ENCODE measurements around the gene EGFL7. TPM values are rescaled to one million over a fixed set of nuclear protein-coding genes. Genes with fewer than 3 reads are reported as not detected.
"Not testable (repeated sequence)": the region's sequence is repeated elsewhere in the genome, so short reads cannot be mapped to it uniquely, and the experiment has no call there.

The EGFL7 gene
- total RNA-seq, 1 donor: 2.1 TPM

DNA sequence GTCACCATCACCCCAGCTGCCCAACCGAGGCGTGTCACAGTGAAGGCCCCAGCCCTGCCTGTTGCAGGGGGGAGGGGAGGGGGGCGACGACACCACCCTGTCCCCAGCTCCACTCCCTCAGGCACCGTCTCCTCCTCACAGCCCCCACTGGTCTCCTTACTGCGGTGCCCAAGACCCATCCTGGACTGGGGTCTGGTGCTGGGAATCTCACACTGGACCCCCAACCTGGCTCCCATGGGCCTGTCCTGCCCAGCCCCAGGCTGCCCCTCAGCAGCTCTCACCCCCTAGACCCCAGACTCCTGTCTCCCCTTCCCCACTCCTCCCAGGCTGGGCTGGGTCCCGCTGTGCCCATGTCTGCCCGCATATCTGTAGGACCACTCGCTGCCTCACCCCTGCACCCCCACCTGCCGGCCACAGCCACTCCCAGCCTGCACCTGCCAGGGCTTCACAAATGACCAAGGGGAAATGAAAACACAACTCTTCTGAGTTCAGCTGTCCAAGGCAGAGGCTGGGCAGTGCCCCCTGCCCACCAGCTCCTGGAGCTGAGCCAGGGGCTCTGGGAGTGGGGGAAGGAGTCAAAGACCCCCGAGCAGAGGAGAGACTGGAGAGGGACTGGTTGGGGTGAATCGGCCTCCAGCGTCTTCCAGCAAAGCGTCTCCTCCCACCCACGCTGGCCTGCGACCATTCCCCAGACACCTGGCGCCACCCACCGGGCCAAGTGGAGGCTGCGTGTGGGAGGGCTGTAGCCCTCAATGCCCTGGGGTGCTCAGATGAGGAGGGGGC, 32.6 kb upstream of the EGFL7 start:
- Histone ChIP-seq H3K9me3 (ENCODE audit: low read depth, low read length) (no peaks in the 10 kb centered on the region), H3K4me3 (ENCODE audit: low read length) (no peak overlapping the region), H3K27me3 (ENCODE audit: insufficient read depth, low read length) (no peaks in the 10 kb centered on the region), H3K4me1 (ENCODE audit: insufficient read depth, low read length) (peaks cover 20% of the 10 kb centered on the region)

DNA sequence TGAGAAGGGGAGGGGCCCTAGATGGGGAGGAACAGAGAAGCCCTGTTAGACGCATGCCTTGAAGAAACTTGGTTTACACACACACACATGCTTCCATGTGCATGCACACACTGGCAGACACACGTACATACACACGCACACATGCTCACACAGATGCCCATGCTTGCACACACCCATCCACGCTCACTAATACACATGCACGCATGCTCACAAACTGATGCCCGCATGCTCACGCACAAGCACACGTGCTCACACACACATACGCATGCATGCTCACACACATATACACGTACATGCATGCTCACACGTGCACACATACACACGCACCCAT, 32.1 kb upstream of the EGFL7 start:
- Histone ChIP-seq H3K27me3 (ENCODE audit: insufficient read depth, low read length) (no peaks in the 10 kb centered on the region), H3K4me3 (ENCODE audit: low read length) (no peak overlapping the region), H3K4me1 (ENCODE audit: insufficient read depth, low read length) (peaks cover 15% of the 10 kb centered on the region), H3K9me3 (ENCODE audit: low read depth, low read length) (no peaks in the 10 kb centered on the region)

DNA sequence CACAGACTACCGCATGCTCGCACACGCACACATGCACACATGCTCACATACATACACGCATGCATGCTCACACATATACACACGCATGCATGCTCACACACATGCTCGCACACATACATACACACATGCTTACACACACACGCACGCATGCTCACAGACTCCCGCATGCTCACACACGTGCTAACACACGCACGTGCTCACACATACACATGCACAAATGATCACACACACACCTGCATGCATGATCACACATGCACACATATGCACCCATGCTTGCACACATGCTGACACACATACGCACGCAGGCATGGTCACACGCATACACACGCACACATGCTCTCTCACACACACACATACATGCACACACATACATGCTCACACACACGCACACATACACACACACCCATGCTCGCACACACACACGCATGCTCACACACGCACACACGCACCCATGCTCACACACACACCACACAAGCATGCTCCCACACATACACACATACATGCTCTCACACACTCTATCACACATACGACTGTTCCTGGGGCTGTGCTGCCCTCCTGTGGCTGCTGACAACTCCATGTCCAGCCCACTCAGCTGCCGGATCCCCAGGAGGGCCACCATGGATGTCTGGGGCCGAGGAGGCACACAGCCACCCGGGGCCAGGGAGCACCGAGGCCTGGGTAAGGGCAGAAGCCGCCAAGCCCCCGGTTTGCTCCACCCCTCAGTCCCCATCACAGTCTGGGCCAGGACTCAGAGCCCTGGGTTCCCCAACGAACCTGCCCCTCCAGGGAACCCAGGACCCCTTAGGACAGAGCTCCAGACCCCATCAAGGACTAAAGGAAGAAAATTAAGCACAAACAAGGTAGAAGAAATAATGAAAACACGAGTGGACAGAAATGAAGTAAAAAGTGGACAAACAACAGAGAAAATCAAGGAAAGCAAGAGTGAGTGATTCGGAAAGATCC, 31.4 kb upstream of the EGFL7 start:
- no peak overlapping the region for H3K4me3 ChIP-seq (ENCODE audit: low read length)
- peaks cover 13% of the 10 kb centered on the region for H3K4me1 ChIP-seq (ENCODE audit: insufficient read depth, low read length)
- H3K9me3 ChIP-seq (ENCODE audit: low read depth, low read length): no peaks in the 10 kb centered on the region
- no peaks in the 10 kb centered on the region for H3K27me3 ChIP-seq (ENCODE audit: insufficient read depth, low read length)

DNA sequence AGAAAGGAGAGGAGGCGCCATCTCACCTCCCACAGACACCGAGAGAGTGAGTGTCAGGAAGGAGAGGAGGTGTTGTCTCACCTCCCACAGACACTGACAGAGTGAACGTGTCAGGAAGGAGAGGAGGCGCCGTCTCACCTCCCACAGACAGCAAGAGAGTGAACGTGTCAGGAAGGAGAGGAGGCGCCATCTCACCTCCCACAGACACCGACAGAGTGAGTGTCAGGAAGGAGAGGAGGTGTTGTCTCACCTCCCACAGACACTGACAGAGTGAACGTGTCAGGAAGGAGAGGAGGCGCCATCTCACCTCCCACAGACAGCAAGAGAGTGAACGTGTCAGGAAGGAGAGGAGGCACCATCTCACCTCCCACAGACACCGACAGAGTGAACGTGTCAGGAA, 30.6 kb upstream of the EGFL7 start:
- H3K27me3 ChIP-seq (ENCODE audit: insufficient read depth, low read length); H3K9me3 ChIP-seq (ENCODE audit: low read depth, low read length); H3K4me3 ChIP-seq (ENCODE audit: low read length): not testable (repeated sequence)
- H3K4me1 ChIP-seq (ENCODE audit: insufficient read depth, low read length): peaks cover 13% of the 10 kb centered on the region

DNA sequence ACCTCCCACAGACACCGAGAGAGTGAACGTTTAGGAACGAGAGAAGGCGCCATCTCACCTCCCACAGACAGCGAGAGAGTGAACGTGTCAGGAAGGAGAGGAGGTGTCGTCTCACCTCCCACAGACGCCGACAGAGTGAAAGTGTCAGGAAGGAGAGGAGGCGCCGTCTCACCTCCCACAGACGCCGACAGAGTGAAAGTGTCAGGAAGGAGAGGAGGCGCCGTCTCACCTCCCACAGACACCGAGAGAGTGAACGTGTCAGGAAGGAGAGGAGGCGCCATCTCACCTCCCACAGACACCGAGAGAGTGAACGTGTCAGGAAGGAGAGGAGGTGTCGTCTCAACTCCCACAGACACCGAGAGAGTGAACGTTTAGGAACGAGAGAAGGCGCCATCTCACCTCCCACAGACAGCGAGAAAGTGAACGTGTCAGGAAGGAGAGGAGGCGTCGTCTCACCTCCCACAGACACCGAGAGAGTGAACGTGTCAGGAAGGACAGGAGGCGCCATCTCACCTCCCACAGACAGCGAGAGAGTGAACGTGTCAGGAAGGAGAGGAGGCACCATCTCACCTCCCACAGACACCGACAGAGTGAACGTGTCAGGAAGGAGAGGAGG, 30.1 kb upstream of the EGFL7 start:
- not testable (repeated sequence) for H3K4me3 ChIP-seq (ENCODE audit: low read length); H3K9me3 ChIP-seq (ENCODE audit: low read depth, low read length); H3K27me3 ChIP-seq (ENCODE audit: insufficient read depth, low read length)
- peaks cover 13% of the 10 kb centered on the region for H3K4me1 ChIP-seq (ENCODE audit: insufficient read depth, low read length)

DNA sequence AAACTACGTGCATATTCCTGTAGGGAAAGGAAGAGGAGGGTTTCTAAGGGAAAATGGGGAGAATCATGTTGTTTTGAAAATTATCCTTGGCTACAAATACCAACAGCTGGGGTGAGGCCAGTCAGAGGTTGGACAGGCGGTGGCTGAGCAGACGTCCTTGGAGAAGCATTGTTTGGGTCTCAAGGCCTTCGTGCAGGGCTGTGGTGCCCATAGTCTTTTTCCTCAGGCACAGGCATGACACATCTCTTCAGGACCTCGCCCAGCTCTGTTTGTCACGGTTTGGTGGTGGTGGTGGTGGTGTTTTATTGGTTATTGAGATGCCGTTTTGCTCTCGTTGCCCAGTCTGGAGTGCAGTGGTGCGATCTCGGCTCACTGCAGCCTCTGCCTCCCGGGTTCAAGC, 27.8 kb upstream of the EGFL7 start:
- H3K4me3 ChIP-seq (ENCODE audit: low read length): no peak overlapping the region
- no peaks in the 10 kb centered on the region for H3K27me3 ChIP-seq (ENCODE audit: insufficient read depth, low read length)
- H3K4me1 ChIP-seq (ENCODE audit: insufficient read depth, low read length): peaks cover 13% of the 10 kb centered on the region
- no peaks in the 10 kb centered on the region for H3K9me3 ChIP-seq (ENCODE audit: low read depth, low read length)

DNA sequence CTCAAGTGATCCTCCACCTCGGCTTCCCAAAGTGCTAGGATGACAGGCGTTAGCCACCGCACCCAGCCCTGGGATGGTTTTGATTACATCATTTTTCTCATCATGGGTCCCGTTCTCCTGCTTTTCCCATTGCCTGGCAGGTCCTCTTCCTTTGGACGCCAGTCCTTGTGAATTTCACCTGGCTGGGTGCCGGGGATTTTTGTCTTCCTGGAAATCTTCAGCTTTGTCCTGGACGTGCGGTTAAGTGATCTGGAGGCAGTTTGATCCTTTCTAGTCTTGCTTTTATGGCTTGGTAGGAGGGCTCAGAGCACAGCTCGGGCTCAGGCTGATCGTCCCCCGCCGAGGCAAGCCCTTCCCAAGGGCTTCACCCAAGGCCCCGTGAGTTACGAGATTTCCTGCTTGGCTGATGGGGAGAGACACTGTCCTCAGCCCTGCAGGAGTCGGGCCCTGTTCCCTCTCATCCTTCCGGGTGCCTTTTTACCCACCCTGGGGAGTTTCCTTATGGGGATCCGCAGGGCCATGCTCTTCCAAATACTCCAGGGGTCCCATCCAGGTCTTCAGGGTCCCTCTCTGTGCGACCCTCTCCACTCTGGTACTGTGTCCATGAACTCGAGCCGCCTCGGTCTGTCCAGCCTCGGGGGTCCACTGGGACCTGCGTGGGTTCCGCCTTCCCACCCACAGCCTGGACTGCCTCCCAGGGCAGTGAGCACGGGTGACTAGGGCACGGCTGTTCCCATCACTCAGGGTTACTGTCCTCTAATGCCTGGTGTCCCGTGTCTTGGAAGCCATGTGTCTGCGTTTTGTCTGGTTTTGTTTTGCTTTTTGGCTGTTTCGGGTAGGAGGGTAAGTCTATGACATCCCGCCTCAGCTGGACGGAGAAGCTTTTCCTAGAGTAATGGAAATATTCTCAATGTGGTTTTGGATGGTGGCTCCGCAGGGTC, 22.3 kb upstream of the EGFL7 start:
- peaks cover 12% of the 10 kb centered on the region for H3K27me3 ChIP-seq (ENCODE audit: insufficient read depth, low read length)
- H3K4me3 ChIP-seq (ENCODE audit: low read length): no peak overlapping the region
- H3K9me3 ChIP-seq (ENCODE audit: low read depth, low read length): no peaks in the 10 kb centered on the region
- peaks cover 21% of the 10 kb centered on the region for H3K4me1 ChIP-seq (ENCODE audit: insufficient read depth, low read length)

DNA sequence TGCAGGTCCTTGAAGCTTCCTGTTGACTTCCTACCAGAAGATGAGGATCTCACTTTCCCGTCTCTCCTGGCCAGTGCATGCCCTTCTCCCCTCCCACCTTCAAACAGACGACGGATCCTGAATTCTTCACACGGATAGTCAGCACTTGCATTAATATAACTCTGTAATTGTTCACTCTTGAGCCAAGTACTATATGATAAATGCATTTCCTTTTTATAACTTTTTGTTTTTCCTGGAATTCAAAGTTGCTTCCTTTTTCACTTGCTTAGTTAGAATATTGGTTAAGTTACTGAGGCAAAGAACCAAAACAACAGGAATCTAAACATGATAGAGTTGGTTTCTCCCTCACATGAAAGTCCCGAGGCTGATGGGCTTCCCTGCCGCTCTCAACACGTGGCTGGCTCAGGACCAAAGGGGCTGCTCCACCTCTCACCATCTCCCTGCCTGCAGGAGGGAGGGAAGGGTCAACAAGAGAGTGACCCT, 20.2 kb upstream of the EGFL7 start:
- Histone ChIP-seq H3K27me3 (ENCODE audit: insufficient read depth, low read length) (peaks cover 26% of the 10 kb centered on the region), H3K4me3 (ENCODE audit: low read length) (no peak overlapping the region), H3K9me3 (ENCODE audit: low read depth, low read length) (no peaks in the 10 kb centered on the region)

DNA sequence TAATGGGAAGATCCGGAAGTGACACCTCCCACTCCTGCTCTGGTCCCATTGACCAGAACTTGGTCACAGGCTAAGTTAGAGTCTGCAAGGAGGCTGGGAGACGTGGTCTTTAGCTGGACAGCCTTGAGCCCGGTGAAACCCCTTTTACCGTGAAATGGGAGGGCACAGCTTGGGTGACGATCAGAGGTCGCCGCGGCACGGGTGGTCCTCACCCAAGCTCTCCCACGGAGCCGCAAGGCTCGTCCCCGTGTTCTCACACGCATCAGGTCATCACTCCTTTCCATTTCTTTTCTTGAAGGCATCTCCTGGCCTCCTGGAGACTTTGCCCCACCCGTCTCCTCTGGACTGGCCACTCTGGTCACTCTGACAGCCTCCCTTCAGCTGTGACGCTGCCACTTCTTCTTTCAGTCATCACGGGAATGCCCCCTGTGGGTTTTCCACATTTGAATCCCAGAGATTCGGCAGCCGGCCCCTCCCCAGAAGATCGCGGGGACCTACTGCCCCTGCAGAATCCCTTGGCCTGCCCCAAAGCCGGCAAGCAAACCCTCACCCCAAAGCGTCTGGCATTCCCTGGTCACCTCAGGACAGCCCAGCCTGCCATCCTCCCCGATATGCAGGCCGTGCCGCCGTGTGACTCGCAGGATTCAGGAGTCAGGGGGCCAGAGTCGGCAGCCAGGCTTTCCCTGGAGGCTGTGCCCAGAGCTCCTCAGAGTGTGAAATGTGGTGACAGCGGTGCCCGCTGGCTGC, 18.9 kb upstream of the EGFL7 start:
- no peak overlapping the region for H3K4me3 ChIP-seq (ENCODE audit: low read length)
- peaks cover 37% of the 10 kb centered on the region for H3K4me1 ChIP-seq (ENCODE audit: insufficient read depth, low read length)
- H3K27me3 ChIP-seq (ENCODE audit: insufficient read depth, low read length): peaks cover 26% of the 10 kb centered on the region
- H3K9me3 ChIP-seq (ENCODE audit: low read depth, low read length): no peaks in the 10 kb centered on the region

More for the DNA sequence above, 20.2 kb upstream of the EGFL7 start:
- H3K4me1 ChIP-seq (ENCODE audit: insufficient read depth, low read length): peaks cover 31% of the 10 kb centered on the region

DNA sequence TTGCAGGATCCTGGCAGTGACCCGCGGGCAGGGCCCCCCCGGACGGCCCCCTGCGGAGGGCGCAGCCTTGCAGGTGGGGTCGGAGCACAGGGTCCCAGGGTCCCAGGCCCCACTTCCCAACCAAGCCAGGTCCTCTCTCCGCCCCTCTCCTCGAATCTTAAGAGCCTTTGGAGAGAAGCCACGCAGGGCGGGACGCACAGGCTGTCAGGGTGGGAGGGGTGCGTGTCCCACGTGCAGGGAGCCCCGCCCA, 18.4 kb upstream of the EGFL7 start:
- Histone ChIP-seq H3K9me3 (ENCODE audit: low read depth, low read length) (no peaks in the 10 kb centered on the region), H3K4me1 (ENCODE audit: insufficient read depth, low read length) (peaks cover 39% of the 10 kb centered on the region), H3K27me3 (ENCODE audit: insufficient read depth, low read length) (peaks cover 26% of the 10 kb centered on the region), H3K4me3 (ENCODE audit: low read length) (no peak overlapping the region)

DNA sequence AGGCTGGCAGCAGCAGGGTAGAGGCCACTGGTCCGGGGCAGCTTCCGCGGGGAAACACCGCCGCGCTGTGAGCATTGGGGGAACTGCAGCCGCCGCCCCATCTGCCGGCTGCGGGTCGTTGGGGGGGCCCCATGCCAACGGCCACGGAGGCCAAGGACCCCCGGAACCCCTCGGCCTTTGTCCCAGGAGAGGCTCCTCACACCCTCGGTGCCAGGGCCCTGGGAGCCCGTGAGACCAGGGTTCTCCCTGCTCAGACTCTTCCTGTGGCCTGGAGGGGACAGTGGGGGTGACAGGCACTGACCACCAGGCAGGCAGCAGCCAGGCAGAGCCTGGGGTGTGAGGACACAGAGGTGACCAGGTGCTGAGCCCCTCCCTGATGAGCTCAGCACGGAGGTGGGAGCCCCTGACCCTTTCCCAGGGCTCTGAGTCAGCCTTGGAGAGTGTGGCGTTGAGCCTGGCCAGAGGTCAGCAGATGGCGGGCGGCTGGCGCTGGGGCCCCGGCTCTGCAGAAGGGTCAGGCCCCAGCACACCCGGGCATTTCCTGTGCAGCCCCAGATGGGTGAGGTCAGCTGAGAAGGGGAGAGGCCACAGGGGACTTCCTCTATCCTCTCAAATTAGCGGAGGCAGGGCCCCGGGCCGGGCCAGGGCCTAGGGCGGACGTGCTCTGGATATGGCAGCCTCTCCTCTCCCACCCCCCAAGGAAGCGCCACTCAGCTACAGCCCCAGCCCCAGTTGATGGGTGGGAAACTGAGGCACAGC, 17.9 kb upstream of the EGFL7 start:
- Histone ChIP-seq H3K4me1 (ENCODE audit: insufficient read depth, low read length) (peaks cover 39% of the 10 kb centered on the region), H3K9me3 (ENCODE audit: low read depth, low read length) (no peaks in the 10 kb centered on the region), H3K4me3 (ENCODE audit: low read length) (no peak overlapping the region), H3K27me3 (ENCODE audit: insufficient read depth, low read length) (peaks cover 26% of the 10 kb centered on the region)

DNA sequence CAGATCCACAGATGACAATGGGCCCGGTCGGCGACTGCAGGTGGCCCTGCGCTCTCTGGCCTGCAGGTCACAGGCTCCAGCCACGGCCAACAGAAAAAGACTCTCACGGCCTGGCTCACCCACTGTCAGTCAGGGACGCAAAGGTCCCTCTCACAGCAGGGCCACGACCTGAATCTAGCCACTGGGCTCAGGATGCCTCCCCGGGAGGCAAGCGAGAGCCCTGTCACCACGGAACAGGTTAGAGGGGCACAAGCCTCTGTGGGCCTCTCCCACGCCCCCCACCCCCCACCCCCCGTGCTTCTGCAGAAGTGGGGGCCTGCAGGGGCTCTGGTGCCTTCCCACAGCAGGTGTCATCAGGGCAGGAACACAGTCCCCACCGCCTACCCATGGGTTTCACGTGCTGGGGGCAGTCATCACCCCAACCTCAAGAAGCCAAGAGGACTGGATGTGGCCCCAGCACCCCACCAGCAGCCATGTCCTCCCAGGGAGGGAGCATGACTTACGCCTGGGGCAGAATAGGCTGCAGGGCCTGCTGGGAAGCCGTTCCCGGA, 17.3 kb upstream of the EGFL7 start:
- Histone ChIP-seq H3K9me3 (ENCODE audit: low read depth, low read length) (no peaks in the 10 kb centered on the region), H3K4me1 (ENCODE audit: insufficient read depth, low read length) (peaks cover 39% of the 10 kb centered on the region), H3K27me3 (ENCODE audit: insufficient read depth, low read length) (peaks cover 26% of the 10 kb centered on the region), H3K4me3 (ENCODE audit: low read length) (no peak overlapping the region)
